Coronary artery (tissue), 2 donors: ENCODE measurements around the gene HSPH1.

ENCODE experiments used
- DNase-seq: peaks from one replicate; pipeline ENCODE4 v3.0.0-alpha.2; 2017; ENCODE audit warnings: low spot score
- H3K27ac ChIP-seq, 2 donors: fragments of 200-600 bp; sonication (generic); one replicate each; pipeline ENCODE4 v1.5.1; 2016 to 2019
- H3K4me3 ChIP-seq: fragments of 200-600 bp; sonication (generic); 2 replicates; pipeline ENCODE4 v1.5.1; 2016; ENCODE audit warnings: mild to moderate bottlenecking, moderate library complexity
- CTCF ChIP-seq: fragments of 200-600 bp; sonication (generic); IDR thresholded peaks from one replicate; pipeline ENCODE4 v1.5.1; 2019; ENCODE audit warnings: antibody characterized with exemption

HSPH1 gene

GRCh38 chr13:31089649-31090048 lies 72.1 kb downstream of the HSPH1 start:
- no peak for DNase-seq

GRCh38 chr13:31088826-31089420 lies 72.8 kb downstream of the HSPH1 start:
- Histone ChIP-seq H3K27ac (no peak overlapping the region), H3K4me3 (no peak overlapping the region)
- DNase-seq, result no peak
- no peak for TF ChIP-seq CTCF

More at GRCh38 chr13:31089649-31090048, 72.1 kb downstream of the HSPH1 start:
- no peak for TF ChIP-seq CTCF
- Histone ChIP-seq H3K4me3 (no peak overlapping the region), H3K27ac (no peak overlapping the region)
